ENCODE results near the gene P2RX3.

The P2RX3 gene

GRCh38 chr11:57376095-57377090, 38.2 kb downstream of the P2RX3 start:
- DNase-seq, result no peak

- no peak for DNase-seq
Observed at GRCh38 chr11:57377107-57377506, 39.0 kb downstream of the P2RX3 start.

GRCh38 chr11:57378186-57378585, 40.0 kb downstream of the P2RX3 start:
- DNase-seq, result no peak

GRCh38 chr11:57379732-57380131, 41.6 kb downstream of the P2RX3 start:
- DNase-seq, result no peak

- no peak for DNase-seq
Observed at GRCh38 chr11:57380975-57381374, 42.8 kb downstream of the P2RX3 start, which contains the start of gene PRG3. Gene PRG3 (minus strand): TSS chr11:57381150. CDS start chr11:57380708, 442 bp downstream.

- no peak for DNase-seq
Observed at GRCh38 chr11:57386178-57386940, 48.2 kb downstream of the P2RX3 start.

GRCh38 chr11:57387289-57388030, 49.3 kb downstream of the P2RX3 start:
- DNase-seq, result no peak

GRCh38 chr11:57390535-57390934, 52.4 kb downstream of the P2RX3 start, which contains the start of gene PRG2:
Gene PRG2 (minus strand): TSS chr11:57390650. CDS start chr11:57389944, 706 bp downstream.
- no peak for DNase-seq

GRCh38 chr11:57391111-57391510, 53.0 kb downstream of the P2RX3 start:
- DNase-seq, result no peak

- no peak for DNase-seq
Observed at GRCh38 chr11:57391539-57391938, 53.4 kb downstream of the P2RX3 start.

GRCh38 chr11:57392066-57392762, 54.1 kb downstream of the P2RX3 start:
- DNase-seq, result no peak

GRCh38 chr11:57392763-57393105, 54.6 kb downstream of the P2RX3 start:
- no peak for DNase-seq

GRCh38 chr11:57394203-57394965, 56.2 kb downstream of the P2RX3 start:
- no peak for DNase-seq

GRCh38 chr11:57395905-57396623, 57.9 kb downstream of the P2RX3 start:
- no peak for DNase-seq

GRCh38 chr11:57396744-57397143, 58.6 kb downstream of the P2RX3 start:
- DNase-seq, result no peak

- DNase-seq, result no peak
Observed at GRCh38 chr11:57397394-57397990, 59.3 kb downstream of the P2RX3 start.

GRCh38 chr11:57399221-57399620, 61.1 kb downstream of the P2RX3 start:
- DNase-seq, result no peak

GRCh38 chr11:57399972-57400578, 61.9 kb downstream of the P2RX3 start:
- DNase-seq, result no peak

GRCh38 chr11:57402188-57403002, 64.2 kb downstream of the P2RX3 start:
- no peak for DNase-seq
